ENCODE measurements around the gene UVRAG.
"Not testable (repeated sequence)": the region's sequence is repeated elsewhere in the genome, so short reads cannot be mapped to it uniquely, and the experiment has no call there.

- not testable (repeated sequence) for TF ChIP-seq POLR2A (IDR thresholded peaks at IDR 0.05; ENCODE audit: low read length); GATA1 (IDR thresholded peaks at IDR 0.05; ENCODE audit: low read depth, low read length)
Measured at GRCh38 chr11:75853563-75853962, 38.6 kb downstream of the UVRAG start.
